Hepatocyte (in vitro differentiated cells): ENCODE results near the gene RGS6. TPM values are rescaled to one million over a fixed set of nuclear protein-coding genes. Genes with fewer than 3 reads are reported as not detected.

ENCODE experiments used
- DNase-seq: peaks from one replicate; pipeline ENCODE4 v3.0.0-alpha.2; 2016; ENCODE audit warnings: low spot score
- H2AFZ ChIP-seq: fragments of 200-600 bp; sonication (generic); 2 replicates; pipeline ENCODE4 v1.6.0; 2016; ENCODE audit warnings: antibody characterized with exemption, mild to moderate bottlenecking
- H3K27ac ChIP-seq: fragments of 200-600 bp; sonication (generic); 2 replicates; pipeline ENCODE4 v1.5.1; 2016; ENCODE audit warnings: mild to moderate bottlenecking
- H3K27me3 ChIP-seq: fragments of 200-600 bp; sonication (generic); 2 replicates; pipeline ENCODE4 v1.6.1; 2016
- H3K36me3 ChIP-seq: fragments of 200-600 bp; sonication (generic); replicated peaks from 2 replicates; pipeline ENCODE4 v1.5.1; 2016; ENCODE audit warnings: low read depth; ENCODE audit not compliant: insufficient read depth
- H3K4me1 ChIP-seq: fragments of 200-600 bp; sonication (generic); 2 replicates; pipeline ENCODE4 v1.5.1; 2016; ENCODE audit warnings: mild to moderate bottlenecking, moderate library complexity; ENCODE audit not compliant: insufficient read depth
- H3K4me2 ChIP-seq: fragments of 200-600 bp; sonication (generic); 2 replicates; pipeline ENCODE4 v1.6.0; 2016
- H3K4me3 ChIP-seq: fragments of 200-600 bp; sonication (generic); 2 replicates; pipeline ENCODE4 v1.5.1; 2016; ENCODE audit warnings: mild to moderate bottlenecking
- H3K79me2 ChIP-seq: fragments of 200-600 bp; sonication (generic); 2 replicates; pipeline ENCODE4 v1.6.0; 2017; ENCODE audit warnings: mild to moderate bottlenecking
- H3K9me2 ChIP-seq: fragments of 200-600 bp; sonication (generic); replicated peaks from 2 replicates; pipeline ENCODE4 v1.6.0; 2017; ENCODE audit warnings: mild to moderate bottlenecking; ENCODE audit not compliant: insufficient read depth
- H3K9me3 ChIP-seq: fragments of 200-600 bp; sonication (generic); 2 replicates; pipeline ENCODE4 v1.5.1; 2016; ENCODE audit warnings: low read depth, mild to moderate bottlenecking
- H4K20me1 ChIP-seq: fragments of 200-600 bp; sonication (generic); 2 replicates; pipeline ENCODE4 v1.6.0; 2016; ENCODE audit warnings: mild to moderate bottlenecking; ENCODE audit not compliant: insufficient read depth, poor library complexity, severe bottlenecking
- EZH2 ChIP-seq: fragments of 200-600 bp; sonication (generic); IDR thresholded peaks from 2 replicates; pipeline ENCODE4 v1.6.1; 2016; ENCODE audit warnings: antibody characterized with exemption, mild to moderate bottlenecking, borderline replicate concordance
- EZH2phosphoT487 ChIP-seq: fragments of 200-600 bp; sonication (generic); IDR thresholded peaks from one replicate; pipeline ENCODE4 v1.6.1; 2018; ENCODE audit warnings: antibody characterized with exemption, mild to moderate bottlenecking, low read depth, moderate library complexity; ENCODE audit not compliant: unreplicated experiment, severe bottlenecking
- WGBS: methylation state at CpG from one replicate; pipeline ENCODE4 v1.1.6; 2016; ENCODE audit warnings: low lambda C conversion rate; ENCODE audit errors: missing lambda C conversion rate; 5-methylcytosine and 5-hydroxymethylcytosine counted together
- polyA plus RNA-seq: library from polyadenylated mRNA; unstranded; fragments of >200 nt; fragmentation: Nextera tagmentation; extraction: Ambion mirVana; gene quantifications from 2 replicates; pipeline ENCODE4 v1.2.1, GENCODE V29; 2016
- total RNA-seq: library from RNA; depleted of rRNA; stranded (reverse); fragments of >200 nt; gene quantifications from 2 replicates; pipeline ENCODE4 v1.2.3, GENCODE V29; 2014
- TF ChIP-seq, protein P1 (sequence below): fragments of 200-600 bp; sonication (generic); IDR thresholded peaks from 2 replicates; pipeline ENCODE4 v1.5.1; 2016; ENCODE audit warnings: antibody characterized with exemption, mild to moderate bottlenecking; ENCODE audit not compliant: poor library complexity

The RGS6 gene
- total and polyA plus RNA-seq, 2 experiments from 2014 or later, result 0.25 to 0.87 TPM

DNA sequence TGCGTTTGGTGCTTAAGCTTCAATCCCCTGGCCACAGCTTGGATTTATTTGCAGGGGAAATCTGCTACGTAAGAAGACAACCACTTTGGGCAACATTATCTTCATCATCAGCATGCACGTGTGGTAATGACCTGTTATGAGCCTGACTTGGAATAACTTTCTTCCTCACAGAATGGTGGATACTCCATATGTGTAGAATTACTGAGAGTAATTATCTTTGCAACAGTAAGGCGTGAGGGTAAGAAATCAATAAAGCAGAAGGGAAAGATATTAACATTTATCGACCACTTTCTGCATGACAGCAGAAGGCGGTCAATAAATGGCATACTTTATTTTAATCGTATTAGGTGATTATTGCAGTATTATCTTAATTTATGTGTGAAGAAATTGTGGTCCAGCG is 152.7 kb downstream of the RGS6 start:
- Histone ChIP-seq H3K4me2 (no peak overlapping the region), H3K27me3 (no peaks in the 10 kb centered on the region), H3K27ac (no peak overlapping the region), H3K79me2 (no peaks in the 10 kb centered on the region), H2AFZ (no peak overlapping the region), H3K4me3 (no peak overlapping the region), H3K4me1 (no peaks in the 10 kb centered on the region), H3K9me3 (no peaks in the 10 kb centered on the region), H3K36me3 (no peaks in the 10 kb centered on the region), H4K20me1 (no peaks in the 10 kb centered on the region), H3K9me2 (no peaks in the 10 kb centered on the region)
- no peak for DNase-seq
- TF ChIP-seq, protein P1, sequence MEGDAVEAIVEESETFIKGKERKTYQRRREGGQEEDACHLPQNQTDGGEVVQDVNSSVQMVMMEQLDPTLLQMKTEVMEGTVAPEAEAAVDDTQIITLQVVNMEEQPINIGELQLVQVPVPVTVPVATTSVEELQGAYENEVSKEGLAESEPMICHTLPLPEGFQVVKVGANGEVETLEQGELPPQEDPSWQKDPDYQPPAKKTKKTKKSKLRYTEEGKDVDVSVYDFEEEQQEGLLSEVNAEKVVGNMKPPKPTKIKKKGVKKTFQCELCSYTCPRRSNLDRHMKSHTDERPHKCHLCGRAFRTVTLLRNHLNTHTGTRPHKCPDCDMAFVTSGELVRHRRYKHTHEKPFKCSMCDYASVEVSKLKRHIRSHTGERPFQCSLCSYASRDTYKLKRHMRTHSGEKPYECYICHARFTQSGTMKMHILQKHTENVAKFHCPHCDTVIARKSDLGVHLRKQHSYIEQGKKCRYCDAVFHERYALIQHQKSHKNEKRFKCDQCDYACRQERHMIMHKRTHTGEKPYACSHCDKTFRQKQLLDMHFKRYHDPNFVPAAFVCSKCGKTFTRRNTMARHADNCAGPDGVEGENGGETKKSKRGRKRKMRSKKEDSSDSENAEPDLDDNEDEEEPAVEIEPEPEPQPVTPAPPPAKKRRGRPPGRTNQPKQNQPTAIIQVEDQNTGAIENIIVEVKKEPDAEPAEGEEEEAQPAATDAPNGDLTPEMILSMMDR, result no peak
- no peak for TF ChIP-seq EZH2phosphoT487
- TF ChIP-seq EZH2, result no peak
- 91% methylated on average over 8 of the region's 8 CpGs for WGBS

DNA sequence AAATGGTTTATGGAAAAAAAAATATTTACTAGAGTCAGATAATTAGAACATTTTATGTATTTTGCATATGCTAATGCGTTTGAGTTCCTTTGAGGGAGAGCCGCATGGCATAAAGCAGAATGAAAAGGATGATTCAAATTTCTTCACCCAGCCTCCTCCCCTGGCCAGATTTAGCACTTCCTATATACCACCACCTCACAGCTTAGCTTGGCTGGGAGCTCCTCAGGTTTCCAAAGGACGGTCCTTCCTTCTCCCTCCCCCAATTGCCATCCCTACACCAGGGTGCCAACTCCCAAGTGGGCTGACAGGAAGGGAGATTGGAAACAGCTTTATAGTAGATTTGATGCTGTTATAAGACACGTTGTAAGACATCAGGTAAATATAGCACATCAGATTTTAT is 157.4 kb downstream of the RGS6 start:
- no peaks in the 10 kb centered on the region for H3K79me2 ChIP-seq
- 70% methylated on average over 4 of the region's 4 CpGs for WGBS
- no peak overlapping the region for H3K27ac ChIP-seq
- no peak overlapping the region for H3K4me2 ChIP-seq
- no peaks in the 10 kb centered on the region for H3K9me2 ChIP-seq
- H3K9me3 ChIP-seq, result no peaks in the 10 kb centered on the region
- H3K4me3 ChIP-seq, result no peak overlapping the region
- TF ChIP-seq, protein P1, result no peak
- no peak for TF ChIP-seq EZH2phosphoT487
- no peak for TF ChIP-seq EZH2
- H3K27me3 ChIP-seq, result peaks cover 2% of the 10 kb centered on the region
- H4K20me1 ChIP-seq, result no peaks in the 10 kb centered on the region
- H3K36me3 ChIP-seq, result no peaks in the 10 kb centered on the region
- H3K4me1 ChIP-seq, result no peaks in the 10 kb centered on the region
- no peak for DNase-seq
- H2AFZ ChIP-seq, result no peak overlapping the region

DNA sequence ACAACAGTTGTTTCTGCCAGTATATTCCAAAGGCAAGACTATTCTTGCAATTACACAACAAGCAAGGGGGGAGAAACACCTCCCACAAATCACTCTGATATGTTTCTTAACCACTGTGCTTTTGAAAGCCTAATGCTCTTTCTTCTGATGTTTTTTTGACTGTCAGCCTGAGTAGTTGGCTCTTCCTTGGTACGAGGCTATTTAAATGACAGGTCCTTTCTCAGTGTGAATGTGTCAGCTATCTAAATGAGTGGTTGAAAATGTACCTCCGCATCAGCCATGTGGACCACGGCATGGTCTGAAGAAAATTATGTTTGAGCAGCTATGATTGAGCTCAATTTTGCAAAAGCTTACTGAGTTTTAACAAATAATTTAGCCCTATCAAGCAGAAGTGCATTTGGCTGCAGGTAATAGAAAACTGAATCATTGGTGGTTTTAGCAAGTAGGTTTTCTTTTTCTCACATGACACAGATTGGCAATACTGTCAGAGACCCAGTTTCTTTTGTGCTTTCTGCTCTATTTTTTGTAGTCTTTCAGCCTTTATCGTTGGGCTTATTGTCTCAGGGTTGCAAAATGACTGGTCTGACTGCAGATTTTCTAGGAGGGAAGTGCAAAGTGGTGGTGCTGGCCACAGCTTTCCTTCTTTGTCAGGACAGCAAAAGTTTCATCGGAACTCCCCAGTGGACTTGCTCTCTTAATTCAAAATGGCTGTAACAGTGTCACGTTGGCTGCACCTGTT is 162.8 kb downstream of the RGS6 start:
- Histone ChIP-seq H3K36me3 (no peaks in the 10 kb centered on the region), H4K20me1 (no peaks in the 10 kb centered on the region), H3K27ac (no peak overlapping the region), H3K79me2 (no peaks in the 10 kb centered on the region), H3K9me2 (no peaks in the 10 kb centered on the region), H3K9me3 (no peaks in the 10 kb centered on the region), H2AFZ (no peak overlapping the region), H3K4me2 (no peak overlapping the region), H3K4me1 (no peaks in the 10 kb centered on the region), H3K4me3 (no peak overlapping the region), H3K27me3 (peaks cover 7% of the 10 kb centered on the region)
- DNase-seq, result no peak
- TF ChIP-seq EZH2 (no peak), EZH2phosphoT487 (no peak)
- TF ChIP-seq, protein P1, result no peak
- 89% methylated on average over 6 of the region's 6 CpGs for WGBS
